GM12878 (cell line): ENCODE measurements around the gene HS6ST3.

Experiments
- ASH2L ChIP-seq: fragments of 300-600, 200-600 bp; sonication (generic); IDR thresholded peaks from 2 replicates; pipeline ENCODE4 v1.6.1; 2017; ENCODE audit warnings: low read depth, mild to moderate bottlenecking, borderline replicate concordance
- EZH2 ChIP-seq: IDR thresholded peaks from 2 replicates; pipeline ENCODE4 v1.6.1; 2012; ENCODE audit warnings: low read depth, mild to moderate bottlenecking, control low read depth, inconsistent platforms, low read length, borderline replicate concordance; ENCODE audit not compliant: control insufficient read depth
- NBN ChIP-seq: fragments of 450-650 bp; IDR thresholded peaks from 2 replicates; pipeline ENCODE4 v1.6.1; 2016
- POLR2AphosphoS5 ChIP-seq: IDR thresholded peaks from 2 replicates; pipeline ENCODE4 v1.6.1; 2011; ENCODE audit warnings: mild to moderate bottlenecking, low read length, inconsistent platforms
- RFX5 ChIP-seq: IDR thresholded peaks from 2 replicates; pipeline ENCODE4 v1.6.1; 2011; ENCODE audit warnings: low read depth, low read length, improper control_type of control experiment
- SIN3A ChIP-seq: IDR thresholded peaks from 2 replicates; pipeline ENCODE4 v1.6.1; 2012; ENCODE audit warnings: low read depth, low read length, improper control_type of control experiment
- TARDBP ChIP-seq: IDR thresholded peaks from 2 replicates; pipeline ENCODE4 v1.6.1; 2016; ENCODE audit warnings: borderline replicate concordance
- ZZZ3 ChIP-seq: IDR thresholded peaks from 2 replicates; pipeline ENCODE4 v1.6.1; 2011; ENCODE audit warnings: low read depth; ENCODE audit not compliant: control insufficient read depth, insufficient read length
- TF ChIP-seq, protein P1 (sequence below): IDR thresholded peaks from 2 replicates; pipeline ENCODE4 v1.6.1; 2011; ENCODE audit warnings: mild to moderate bottlenecking, low read depth, low read length, moderate library complexity; ENCODE audit not compliant: insufficient replicate concordance
- TF ChIP-seq, protein P2 (sequence below), 3 experiments: IDR thresholded peaks in 2 of 3; conservative IDR thresholded peaks in 1 of 3; 2 replicates each; pipeline ENCODE4 v1.5.1; 2011; ENCODE audit warnings: low read depth in 3 of 3, low read length in 3 of 3, mild to moderate bottlenecking in 3 of 3, control low read depth in 2 of 3, moderate library complexity in 2 of 3, inconsistent platforms in 1 of 3, mixed read lengths in 1 of 3; ENCODE audit not compliant: control insufficient read depth in 2 of 3, insufficient read depth in 1 of 3; ENCODE audit errors: extremely low read depth in 1 of 3
- TF ChIP-seq, protein P3 (sequence below): IDR thresholded peaks from 2 replicates; pipeline ENCODE4 v1.6.1; 2011; ENCODE audit warnings: low read depth, low read length, improper control_type of control experiment, borderline replicate concordance

DNA sequence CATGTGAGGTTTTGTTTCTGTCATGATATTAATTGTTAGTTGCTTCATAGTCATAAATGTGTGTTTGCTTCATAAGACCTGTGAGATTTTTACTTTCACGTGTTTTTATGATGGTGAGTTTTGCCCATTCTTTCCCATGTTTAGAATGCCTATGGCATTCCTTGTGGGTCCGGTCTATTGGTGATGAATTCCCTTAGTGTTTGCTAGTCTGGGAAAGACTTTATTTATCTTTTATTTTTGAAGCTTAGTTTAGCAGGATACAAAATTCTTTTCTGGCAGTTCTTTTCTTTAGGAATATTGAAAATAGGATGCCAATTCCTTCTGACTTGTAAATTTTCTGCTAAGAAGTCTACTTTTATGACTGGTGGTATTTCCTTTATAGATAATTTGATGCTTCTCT, 571.7 kb downstream of the HS6ST3 start:
- TF ChIP-seq TARDBP (no peak), EZH2 (no peak), RFX5 (no peak), ASH2L (no peak), POLR2AphosphoS5 (no peak), NBN (no peak), ZZZ3 (no peak), SIN3A (no peak)
- TF ChIP-seq, protein P1, sequence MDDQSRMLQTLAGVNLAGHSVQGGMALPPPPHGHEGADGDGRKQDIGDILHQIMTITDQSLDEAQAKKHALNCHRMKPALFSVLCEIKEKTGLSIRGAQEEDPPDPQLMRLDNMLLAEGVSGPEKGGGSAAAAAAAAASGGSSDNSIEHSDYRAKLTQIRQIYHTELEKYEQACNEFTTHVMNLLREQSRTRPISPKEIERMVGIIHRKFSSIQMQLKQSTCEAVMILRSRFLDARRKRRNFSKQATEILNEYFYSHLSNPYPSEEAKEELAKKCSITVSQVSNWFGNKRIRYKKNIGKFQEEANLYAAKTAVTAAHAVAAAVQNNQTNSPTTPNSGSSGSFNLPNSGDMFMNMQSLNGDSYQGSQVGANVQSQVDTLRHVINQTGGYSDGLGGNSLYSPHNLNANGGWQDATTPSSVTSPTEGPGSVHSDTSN: no peak
- TF ChIP-seq, protein P2, sequence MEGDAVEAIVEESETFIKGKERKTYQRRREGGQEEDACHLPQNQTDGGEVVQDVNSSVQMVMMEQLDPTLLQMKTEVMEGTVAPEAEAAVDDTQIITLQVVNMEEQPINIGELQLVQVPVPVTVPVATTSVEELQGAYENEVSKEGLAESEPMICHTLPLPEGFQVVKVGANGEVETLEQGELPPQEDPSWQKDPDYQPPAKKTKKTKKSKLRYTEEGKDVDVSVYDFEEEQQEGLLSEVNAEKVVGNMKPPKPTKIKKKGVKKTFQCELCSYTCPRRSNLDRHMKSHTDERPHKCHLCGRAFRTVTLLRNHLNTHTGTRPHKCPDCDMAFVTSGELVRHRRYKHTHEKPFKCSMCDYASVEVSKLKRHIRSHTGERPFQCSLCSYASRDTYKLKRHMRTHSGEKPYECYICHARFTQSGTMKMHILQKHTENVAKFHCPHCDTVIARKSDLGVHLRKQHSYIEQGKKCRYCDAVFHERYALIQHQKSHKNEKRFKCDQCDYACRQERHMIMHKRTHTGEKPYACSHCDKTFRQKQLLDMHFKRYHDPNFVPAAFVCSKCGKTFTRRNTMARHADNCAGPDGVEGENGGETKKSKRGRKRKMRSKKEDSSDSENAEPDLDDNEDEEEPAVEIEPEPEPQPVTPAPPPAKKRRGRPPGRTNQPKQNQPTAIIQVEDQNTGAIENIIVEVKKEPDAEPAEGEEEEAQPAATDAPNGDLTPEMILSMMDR (IDR thresholded peaks at IDR 0.05 in 2 of 3, conservative IDR thresholded peaks at IDR 0.05 in 1 of 3; ENCODE audit: control insufficient read depth in 2 of 3, extremely low read depth in 1 of 3, insufficient read depth in 1 of 3, low read depth in 3 of 3, low read length in 3 of 3): no peak
- TF ChIP-seq, protein P3, sequence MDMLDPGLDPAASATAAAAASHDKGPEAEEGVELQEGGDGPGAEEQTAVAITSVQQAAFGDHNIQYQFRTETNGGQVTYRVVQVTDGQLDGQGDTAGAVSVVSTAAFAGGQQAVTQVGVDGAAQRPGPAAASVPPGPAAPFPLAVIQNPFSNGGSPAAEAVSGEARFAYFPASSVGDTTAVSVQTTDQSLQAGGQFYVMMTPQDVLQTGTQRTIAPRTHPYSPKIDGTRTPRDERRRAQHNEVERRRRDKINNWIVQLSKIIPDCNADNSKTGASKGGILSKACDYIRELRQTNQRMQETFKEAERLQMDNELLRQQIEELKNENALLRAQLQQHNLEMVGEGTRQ: no peak
